OCI-LY1 (cell line): ENCODE results near the gene SHC4.

Experiments used
- H2AFZ ChIP-seq: fragments of 200-600 bp; sonication (generic), shearing (Covaris generic); 2 replicates; pipeline ENCODE4 v1.6.0; 2014; ENCODE audit warnings: antibody characterized with exemption, mild to moderate bottlenecking, low read length
- H3F3A ChIP-seq: fragments of 200-600 bp; sonication (generic), shearing (Covaris generic); 2 replicates; pipeline ENCODE4 v1.6.0; 2014; ENCODE audit warnings: mild to moderate bottlenecking, antibody characterized with exemption, low read length, moderate library complexity; ENCODE audit not compliant: insufficient read depth
- H3K27ac ChIP-seq: fragments of 200-600 bp; sonication (generic); 2 replicates; pipeline ENCODE4 v1.5.1; 2014; ENCODE audit warnings: low read length, mixed run types, mild to moderate bottlenecking, low read depth; ENCODE audit not compliant: poor library complexity, severe bottlenecking
- H3K27me3 ChIP-seq: fragments of 200-600 bp; sonication (generic); 2 replicates; pipeline ENCODE4 v1.6.0; 2014; ENCODE audit warnings: antibody characterized with exemption, mild to moderate bottlenecking, low read length, moderate library complexity; ENCODE audit not compliant: insufficient read depth
- H3K36me3 ChIP-seq: fragments of 200-600 bp; sonication (generic); 2 replicates; pipeline ENCODE4 v1.6.1; 2014; ENCODE audit warnings: mild to moderate bottlenecking, antibody characterized with exemption, low read length, moderate library complexity, mixed read lengths; ENCODE audit not compliant: insufficient read depth
- H3K4me1 ChIP-seq: fragments of 200-600 bp; sonication (generic); 2 replicates; pipeline ENCODE4 v1.5.1; 2014; ENCODE audit warnings: mild to moderate bottlenecking, low read length, moderate library complexity; ENCODE audit not compliant: insufficient read depth, severe bottlenecking
- H3K4me2 ChIP-seq: fragments of 200-600 bp; sonication (generic), shearing (Covaris generic); 2 replicates; pipeline ENCODE4 v1.6.1; 2014; ENCODE audit warnings: low read length
- H3K4me3 ChIP-seq: fragments of 200-600 bp; sonication (generic); 2 replicates; pipeline ENCODE4 v1.5.1; 2014; ENCODE audit warnings: low read length, low read depth, mild to moderate bottlenecking, mixed read lengths; ENCODE audit not compliant: poor library complexity, severe bottlenecking
- H3K79me2 ChIP-seq: fragments of 200-600 bp; shearing (Covaris generic); 2 replicates; pipeline ENCODE4 v1.6.1; 2016; ENCODE audit warnings: mixed run types, low read length, mixed read lengths; ENCODE audit not compliant: insufficient read depth
- H3K9ac ChIP-seq: fragments of 200-600 bp; sonication (generic), shearing (Covaris generic); 2 replicates; pipeline ENCODE4 v1.6.1; 2014; ENCODE audit warnings: mild to moderate bottlenecking, low read length, mixed read lengths
- H3K9me2 ChIP-seq: fragments of 200-600 bp; sonication (generic), shearing (Covaris generic); 2 replicates; pipeline ENCODE4 v1.6.1; 2014; ENCODE audit warnings: low read depth, mild to moderate bottlenecking, low read length, mixed read lengths
- H3K9me3 ChIP-seq: fragments of 200-600 bp; shearing (Covaris generic); 2 replicates; pipeline ENCODE4 v1.6.1; 2014; ENCODE audit warnings: low read length, mixed read lengths
- H4K20me1 ChIP-seq: fragments of 200-600 bp; sonication (generic), shearing (Covaris generic); 2 replicates; pipeline ENCODE4 v1.6.0; 2016; ENCODE audit warnings: mild to moderate bottlenecking, low read length; ENCODE audit not compliant: insufficient read depth
- EZH2 ChIP-seq: fragments of 200-600 bp; sonication (generic), shearing (Covaris generic); IDR thresholded peaks from 2 replicates; pipeline ENCODE4 v1.8.0; 2017; ENCODE audit warnings: borderline replicate concordance, mixed run types, mild to moderate bottlenecking, antibody characterized with exemption, low read length, moderate library complexity, mixed read lengths
- TF ChIP-seq, protein P1 (sequence below): fragments of 200-600 bp; sonication (generic), shearing (Covaris generic); IDR thresholded peaks from 2 replicates; pipeline ENCODE4 v1.5.1; 2017; ENCODE audit warnings: mild to moderate bottlenecking, antibody characterized with exemption, low read length, moderate library complexity, mixed read lengths

Gene SHC4

DNA sequence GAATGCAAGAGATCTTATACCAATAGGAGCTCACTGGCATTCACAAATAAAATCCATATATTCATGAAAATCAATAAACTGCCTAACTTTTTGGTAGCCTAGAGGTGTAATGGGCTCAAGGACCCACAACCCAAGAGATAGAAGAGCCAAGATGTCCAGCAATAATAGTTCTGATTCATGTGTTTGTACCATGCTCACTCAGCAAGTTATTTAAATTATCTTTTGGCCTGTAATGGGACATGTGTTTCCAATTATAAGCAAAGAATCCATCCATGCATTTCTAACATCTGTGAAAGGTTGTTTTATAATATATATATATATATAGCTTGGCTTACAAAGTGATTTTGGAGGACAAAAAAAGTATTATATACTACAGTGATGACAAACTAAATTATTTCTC is 29.7 kb upstream of the SHC4 start:
- H3F3A ChIP-seq: no peaks in the 10 kb centered on the region
- H3K4me3 ChIP-seq: no peak overlapping the region
- H3K79me2 ChIP-seq: no peaks in the 10 kb centered on the region
- no peak overlapping the region for H3K9ac ChIP-seq
- H2AFZ ChIP-seq: no peak overlapping the region
- H4K20me1 ChIP-seq: no peaks in the 10 kb centered on the region
- peaks cover 25% of the 10 kb centered on the region for H3K36me3 ChIP-seq
- H3K4me1 ChIP-seq: no peaks in the 10 kb centered on the region
- H3K27ac ChIP-seq: no peak overlapping the region
- TF ChIP-seq EZH2: no peak
- TF ChIP-seq, protein P1, sequence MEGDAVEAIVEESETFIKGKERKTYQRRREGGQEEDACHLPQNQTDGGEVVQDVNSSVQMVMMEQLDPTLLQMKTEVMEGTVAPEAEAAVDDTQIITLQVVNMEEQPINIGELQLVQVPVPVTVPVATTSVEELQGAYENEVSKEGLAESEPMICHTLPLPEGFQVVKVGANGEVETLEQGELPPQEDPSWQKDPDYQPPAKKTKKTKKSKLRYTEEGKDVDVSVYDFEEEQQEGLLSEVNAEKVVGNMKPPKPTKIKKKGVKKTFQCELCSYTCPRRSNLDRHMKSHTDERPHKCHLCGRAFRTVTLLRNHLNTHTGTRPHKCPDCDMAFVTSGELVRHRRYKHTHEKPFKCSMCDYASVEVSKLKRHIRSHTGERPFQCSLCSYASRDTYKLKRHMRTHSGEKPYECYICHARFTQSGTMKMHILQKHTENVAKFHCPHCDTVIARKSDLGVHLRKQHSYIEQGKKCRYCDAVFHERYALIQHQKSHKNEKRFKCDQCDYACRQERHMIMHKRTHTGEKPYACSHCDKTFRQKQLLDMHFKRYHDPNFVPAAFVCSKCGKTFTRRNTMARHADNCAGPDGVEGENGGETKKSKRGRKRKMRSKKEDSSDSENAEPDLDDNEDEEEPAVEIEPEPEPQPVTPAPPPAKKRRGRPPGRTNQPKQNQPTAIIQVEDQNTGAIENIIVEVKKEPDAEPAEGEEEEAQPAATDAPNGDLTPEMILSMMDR: no peak
- no peaks in the 10 kb centered on the region for H3K9me3 ChIP-seq
- H3K9me2 ChIP-seq: no peaks in the 10 kb centered on the region
- H3K27me3 ChIP-seq: no peaks in the 10 kb centered on the region
- no peak overlapping the region for H3K4me2 ChIP-seq

DNA sequence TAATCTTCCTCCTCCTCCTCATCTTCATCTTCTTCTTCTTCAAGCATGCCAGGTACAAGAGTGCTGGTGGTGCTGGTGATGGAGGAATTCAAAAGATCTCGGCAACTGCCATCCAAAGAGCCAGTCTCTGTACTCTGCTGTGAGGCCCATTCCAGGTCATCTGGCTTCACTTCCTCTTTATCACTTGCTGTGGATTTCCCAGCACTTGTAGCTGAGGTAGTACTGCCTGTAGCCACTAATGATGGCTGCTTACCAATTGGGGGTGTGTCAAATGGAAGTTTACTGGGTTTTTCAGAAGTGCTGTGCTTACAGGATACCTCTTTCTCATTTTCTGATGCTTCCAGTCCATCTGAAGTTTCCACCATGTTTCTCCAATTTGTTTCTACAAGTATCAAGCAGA is 28.8 kb upstream of the SHC4 start:
- Histone ChIP-seq H3K9me2 (no peaks in the 10 kb centered on the region), H3K4me1 (no peaks in the 10 kb centered on the region), H3K79me2 (no peaks in the 10 kb centered on the region), H3K27me3 (no peaks in the 10 kb centered on the region), H2AFZ (no peak overlapping the region), H3K9me3 (no peaks in the 10 kb centered on the region), H4K20me1 (no peaks in the 10 kb centered on the region), H3F3A (no peaks in the 10 kb centered on the region), H3K27ac (no peak overlapping the region), H3K9ac (no peak overlapping the region), H3K4me2 (no peak overlapping the region), H3K36me3 (peaks cover 20% of the 10 kb centered on the region), H3K4me3 (no peak overlapping the region)
- no peak for TF ChIP-seq EZH2
- TF ChIP-seq, protein P1: no peak

DNA sequence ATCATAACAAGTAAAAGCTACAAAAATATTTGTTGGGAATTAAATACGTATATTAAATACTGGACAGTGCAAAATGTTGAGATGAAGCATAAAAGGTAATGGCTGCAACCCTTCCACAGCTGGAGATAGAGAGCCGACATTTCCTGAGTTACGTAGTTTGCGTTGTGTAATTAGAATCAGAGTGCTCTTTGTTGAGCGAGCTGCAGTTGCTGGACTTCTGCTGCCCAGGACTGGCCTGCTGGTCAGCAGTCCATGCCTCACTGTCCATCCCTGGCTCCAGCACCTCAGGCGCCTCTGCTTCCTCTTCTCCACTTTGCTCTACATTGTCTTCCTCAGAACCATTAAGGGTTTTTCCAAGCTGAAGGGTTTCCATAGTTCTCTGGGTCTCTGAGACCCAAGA is 28.4 kb upstream of the SHC4 start:
- TF ChIP-seq EZH2: no peak
- TF ChIP-seq, protein P1: no peak
- Histone ChIP-seq H3K36me3 (peaks cover 17% of the 10 kb centered on the region; the same call in 1 of the 2 replicates), H3K27ac (no peak overlapping the region), H3F3A (no peaks in the 10 kb centered on the region), H3K4me3 (no peak overlapping the region), H3K27me3 (no peaks in the 10 kb centered on the region), H3K9me3 (no peaks in the 10 kb centered on the region), H3K4me2 (no peak overlapping the region), H3K9ac (no peak overlapping the region), H3K79me2 (no peaks in the 10 kb centered on the region), H3K4me1 (no peaks in the 10 kb centered on the region), H4K20me1 (no peaks in the 10 kb centered on the region), H2AFZ (no peak overlapping the region), H3K9me2 (no peaks in the 10 kb centered on the region)
